NCI-H2171 treated with DMSO at 0.1 percent for 48 hours (cell line): Measurements from ENCODE around the gene FES.
"Not testable (repeated sequence)": the region's sequence is repeated elsewhere in the genome, so short reads cannot be mapped to it uniquely, and the experiment has no call there.

Experiments used
- DNase-seq: peaks from one replicate; lab custom pipeline; 2025; lab: John Stamatoyannopoulos, UW

The FES gene

DNA sequence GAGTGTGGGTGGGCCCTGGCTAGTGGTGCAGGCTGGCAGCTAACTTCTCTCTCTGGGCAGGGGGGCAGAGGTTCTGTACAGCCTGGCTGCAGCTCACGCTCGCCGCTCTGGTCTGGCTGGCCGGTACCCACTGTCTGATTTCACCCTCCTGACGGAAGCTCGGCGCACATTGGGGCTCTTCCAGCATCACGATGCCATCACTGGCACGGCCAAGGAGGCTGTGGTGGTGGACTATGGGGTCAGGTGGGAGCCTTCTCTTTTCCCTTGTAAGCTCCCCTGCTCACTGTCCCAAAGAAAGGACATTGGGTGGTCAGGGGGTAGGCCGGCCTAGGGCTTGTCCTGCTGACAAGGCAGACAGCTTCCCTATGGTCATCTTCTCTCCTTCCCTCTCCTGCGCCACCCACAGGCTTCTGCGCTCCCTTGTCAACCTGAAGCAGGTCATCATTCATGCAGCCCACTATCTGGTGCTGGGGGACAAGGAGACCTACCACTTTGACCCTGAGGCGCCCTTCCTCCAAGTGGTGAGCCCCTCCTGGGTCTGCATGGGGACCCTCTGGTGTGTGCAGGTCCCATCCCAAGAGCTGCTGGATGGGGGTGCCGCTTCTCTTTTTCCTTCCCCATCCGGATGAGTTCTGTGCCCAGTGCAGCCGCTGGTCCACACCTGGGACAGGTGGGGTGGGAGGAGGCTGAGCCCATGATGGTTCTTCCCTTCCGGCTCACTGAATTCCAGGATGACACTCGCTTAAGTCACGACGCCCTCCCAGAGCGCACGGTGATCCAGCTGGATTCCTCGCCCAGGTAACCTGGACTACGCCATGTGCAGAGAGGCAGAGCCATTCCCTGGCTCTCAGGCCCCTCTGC is 26.4 kb downstream of the FES start:
- no peak for DNase-seq

GRCh38 chr15:90911302-90911623 is 27.0 kb downstream of the FES start:
- DNase-seq = no peak

GRCh38 chr15:90911906-90912769 is 27.8 kb downstream of the FES start:
- DNase-seq = no peak

- no peak for DNase-seq
Observed at GRCh38 chr15:90912770-90913075, 28.4 kb downstream of the FES start.

- no peak for DNase-seq
Observed at GRCh38 chr15:90913398-90913944, 29.2 kb downstream of the FES start.

DNA sequence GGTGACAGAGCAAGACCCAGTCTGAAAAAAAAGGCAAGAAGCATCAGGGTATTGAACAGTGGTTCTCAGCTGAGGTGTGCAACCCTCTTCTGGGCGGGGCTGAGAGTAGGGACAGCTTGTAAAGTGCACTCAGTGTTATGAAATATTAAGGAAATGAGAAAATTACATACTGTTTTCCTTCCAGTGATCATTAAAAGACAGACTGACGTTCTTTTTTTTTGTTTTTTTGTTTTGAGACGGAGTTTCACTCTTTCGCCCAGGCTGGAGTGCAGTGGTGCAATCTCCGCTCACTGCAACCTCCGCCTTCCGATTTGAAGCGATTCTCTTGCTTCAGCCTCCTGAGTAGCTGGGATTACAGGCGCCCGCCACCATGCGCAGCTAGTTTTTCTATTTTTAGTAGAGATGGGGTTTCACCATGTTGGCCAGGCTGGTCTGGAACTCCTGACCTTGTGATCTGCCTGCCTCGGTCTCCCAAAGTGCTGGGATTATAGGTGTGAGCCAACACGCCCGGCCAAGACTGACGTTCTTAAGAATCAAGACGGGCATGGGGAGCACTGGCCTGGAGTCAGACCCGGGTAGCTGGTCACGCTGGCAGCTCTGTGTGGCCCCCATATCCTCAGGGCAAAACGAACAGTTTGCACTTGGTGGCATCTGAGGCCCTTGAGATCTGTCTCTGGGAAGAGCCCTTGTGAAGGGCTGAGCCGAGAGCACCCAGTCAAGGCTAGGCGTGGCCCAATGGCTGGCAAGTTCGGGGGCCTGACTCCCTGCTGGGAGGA is 30.2 kb downstream of the FES start:
- no peak for DNase-seq

DNA sequence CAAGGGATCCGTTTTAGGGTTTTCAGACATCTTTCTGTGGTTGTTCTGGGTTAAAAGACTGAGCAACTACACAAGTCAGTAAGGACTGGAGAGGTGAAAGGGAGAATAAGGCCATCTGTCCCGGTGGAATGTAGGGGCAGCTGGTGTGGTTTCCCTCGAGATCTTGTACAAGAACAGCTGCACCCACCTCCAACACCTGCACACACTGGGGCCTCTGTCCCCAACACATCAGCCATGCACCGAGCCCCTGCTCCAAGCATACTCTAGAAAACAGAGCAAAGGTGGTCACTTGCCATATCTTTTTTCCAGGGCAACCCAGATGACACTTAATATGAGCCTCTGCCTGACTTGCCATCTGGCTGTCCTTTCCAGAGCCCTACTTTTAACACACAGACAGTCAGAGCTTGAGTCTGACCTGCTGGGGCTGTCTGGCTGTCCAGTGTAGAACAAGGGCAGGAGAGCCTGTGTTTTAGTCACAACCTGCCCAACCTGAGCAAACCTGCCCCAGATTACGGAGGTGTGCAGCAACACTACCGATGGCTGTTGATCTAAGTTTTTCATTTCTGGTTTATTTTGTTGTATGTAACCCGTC is 31.0 kb downstream of the FES start:
- DNase-seq = peak; percentile 75

DNA sequence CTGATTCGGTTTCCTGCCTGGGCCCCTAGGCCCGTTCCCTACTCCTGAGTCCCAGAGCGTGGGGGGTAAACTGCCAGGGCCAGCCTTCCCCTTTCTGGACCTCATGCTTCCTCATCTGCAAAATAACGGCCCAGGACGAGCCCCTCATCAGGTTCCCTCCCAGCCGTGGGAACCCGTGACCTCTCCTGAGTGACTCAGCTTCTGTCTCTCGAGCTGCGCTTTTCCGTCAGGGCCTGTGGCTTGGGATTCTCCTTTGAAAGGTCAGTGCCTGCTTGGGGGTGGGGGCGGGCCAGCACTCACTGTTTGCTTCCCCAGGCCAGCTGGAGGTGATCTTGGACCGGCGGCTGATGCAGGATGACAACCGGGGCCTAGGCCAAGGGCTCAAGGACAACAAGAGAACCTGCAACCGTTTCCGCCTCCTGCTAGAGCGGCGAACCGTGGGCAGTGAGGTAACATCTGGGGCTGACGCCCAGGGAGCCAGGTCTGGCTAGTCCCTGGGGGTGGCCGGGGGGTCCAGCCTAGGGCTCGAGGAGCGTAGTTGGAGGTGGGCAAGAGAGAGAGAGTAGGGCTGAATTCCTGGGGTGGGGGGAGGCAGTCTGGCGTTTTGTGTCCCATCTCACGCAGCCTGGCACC is 31.6 kb downstream of the FES start:
- DNase-seq = no peak

DNA sequence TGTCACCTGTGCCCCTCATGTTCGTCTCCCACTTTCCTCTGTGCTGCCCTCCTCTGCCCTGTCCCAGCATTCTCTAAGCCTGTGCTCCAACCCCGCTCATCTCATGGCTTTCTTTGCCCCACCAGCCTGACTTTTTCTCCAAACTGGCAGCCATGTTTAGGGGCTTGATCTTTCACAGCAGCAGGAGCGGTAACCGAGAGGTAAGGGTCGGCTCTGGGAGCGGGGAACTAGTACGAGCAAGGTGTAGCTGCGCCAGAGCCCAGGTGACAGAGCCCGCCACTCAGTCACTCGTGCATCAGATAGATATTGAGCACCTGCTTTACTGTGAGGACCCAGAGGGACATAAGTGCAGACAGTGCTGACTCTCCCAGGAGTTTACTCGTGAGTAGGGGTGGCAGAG is 32.2 kb downstream of the FES start:
- no peak for DNase-seq

DNA sequence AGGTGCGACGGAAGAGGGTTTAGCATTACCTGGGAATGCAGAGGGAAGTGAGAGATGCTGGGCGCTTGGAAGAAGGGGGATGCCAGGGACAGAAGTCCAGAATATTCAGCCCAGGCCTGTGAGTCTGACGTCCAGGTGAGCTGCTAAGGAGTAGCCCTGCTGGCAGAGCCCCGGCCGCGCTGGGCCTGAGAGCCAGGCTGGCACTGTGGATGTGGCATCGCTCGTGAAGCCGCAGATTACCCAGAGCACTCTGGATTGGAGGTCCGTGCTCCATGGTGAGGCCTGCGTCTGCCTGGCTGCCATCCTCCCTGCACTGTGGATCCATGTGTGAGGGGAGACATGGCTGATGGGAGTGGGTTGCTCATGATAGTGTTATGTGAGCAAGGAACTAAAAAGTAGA is 33.3 kb downstream of the FES start:
- DNase-seq = no peak

DNA sequence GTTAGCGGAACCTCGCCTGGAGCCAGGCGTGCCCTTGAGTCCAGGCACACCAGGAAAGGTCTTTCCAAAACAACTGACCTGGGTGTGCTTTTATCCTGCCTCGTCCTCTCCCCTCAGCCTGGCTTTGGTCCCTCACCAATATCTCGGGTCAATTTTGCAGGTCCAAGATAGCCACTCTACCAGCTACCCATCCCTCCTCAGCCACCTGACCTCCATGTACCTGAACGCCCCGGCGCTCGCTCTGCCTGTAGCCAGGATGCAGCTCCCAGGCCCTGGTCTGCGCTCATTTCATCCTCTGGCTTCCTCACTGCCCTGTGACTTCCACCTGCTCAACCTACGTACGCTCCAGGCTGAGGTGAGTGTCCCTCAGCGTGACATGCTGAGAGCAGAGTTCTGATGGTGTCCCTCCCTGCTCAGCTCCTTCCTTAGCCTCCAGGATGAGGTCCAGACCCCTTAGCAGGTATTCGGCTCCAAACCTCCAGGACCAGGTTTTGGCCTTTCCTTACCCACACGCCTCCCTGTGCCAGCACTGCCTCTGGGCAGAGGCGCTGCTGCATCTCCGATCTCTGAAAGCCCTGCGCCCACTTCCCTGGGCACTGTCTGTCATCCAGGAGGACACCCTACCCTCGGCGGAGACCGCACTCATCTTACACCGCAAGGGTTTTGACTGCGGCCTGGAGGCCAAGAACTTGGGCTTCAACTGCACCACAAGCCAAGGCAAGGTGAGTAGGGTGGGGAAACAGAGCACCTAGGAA is 33.9 kb downstream of the FES start:
- DNase-seq = no peak

DNA sequence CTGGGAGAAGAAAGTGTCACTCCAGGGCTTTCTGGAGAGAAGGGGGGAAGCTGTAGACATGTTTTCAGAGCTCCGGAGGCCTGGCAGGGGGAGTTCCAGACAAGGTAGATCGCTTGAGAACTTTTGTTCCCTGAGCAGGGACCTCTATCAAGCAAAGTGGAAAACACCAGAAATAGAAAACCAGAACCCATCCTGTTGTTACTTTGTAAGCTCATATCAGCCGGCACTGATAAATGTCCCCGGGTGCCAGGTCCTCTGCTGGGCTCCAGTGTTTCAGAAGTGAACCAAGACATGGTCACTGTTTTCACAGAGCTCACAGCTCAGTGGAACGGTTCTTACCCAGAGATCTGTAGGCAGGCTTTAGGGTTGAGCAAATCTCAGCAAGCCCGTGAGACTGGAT is 34.5 kb downstream of the FES start:
- no peak for DNase-seq

GRCh38 chr15:90921887-90922286 is 37.6 kb downstream of the FES start:
- no peak for DNase-seq

GRCh38 chr15:90922712-90923322 is 38.5 kb downstream of the FES start:
- not testable (repeated sequence) for DNase-seq

- DNase-seq = no peak
Observed at GRCh38 chr15:90924375-90924774, 40.1 kb downstream of the FES start.

DNA sequence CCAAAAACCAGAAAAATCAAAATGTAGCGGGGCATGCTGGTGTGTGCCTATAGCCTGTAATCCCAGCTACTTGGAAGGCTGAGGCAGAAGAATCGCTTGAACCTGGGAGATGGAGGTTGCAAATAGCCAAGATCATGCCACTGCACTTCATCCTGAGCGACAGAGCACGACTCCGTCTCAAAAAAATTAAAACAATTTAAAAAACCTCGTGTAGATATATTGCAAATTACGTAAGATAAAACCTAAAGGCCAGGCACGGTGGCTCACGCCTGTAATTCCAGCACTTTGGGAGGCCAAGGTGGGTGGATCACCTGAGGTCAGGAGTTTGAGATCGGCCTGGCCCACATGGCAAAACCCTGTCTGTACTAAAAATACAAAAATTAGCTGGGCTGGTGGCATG is 42.5 kb downstream of the FES start:
- DNase-seq = not testable (repeated sequence)

- DNase-seq = not testable (repeated sequence)
Observed at GRCh38 chr15:90928106-90928505, 43.8 kb downstream of the FES start.

GRCh38 chr15:90929246-90930019 is 45.1 kb downstream of the FES start:
- DNase-seq = no peak

DNA sequence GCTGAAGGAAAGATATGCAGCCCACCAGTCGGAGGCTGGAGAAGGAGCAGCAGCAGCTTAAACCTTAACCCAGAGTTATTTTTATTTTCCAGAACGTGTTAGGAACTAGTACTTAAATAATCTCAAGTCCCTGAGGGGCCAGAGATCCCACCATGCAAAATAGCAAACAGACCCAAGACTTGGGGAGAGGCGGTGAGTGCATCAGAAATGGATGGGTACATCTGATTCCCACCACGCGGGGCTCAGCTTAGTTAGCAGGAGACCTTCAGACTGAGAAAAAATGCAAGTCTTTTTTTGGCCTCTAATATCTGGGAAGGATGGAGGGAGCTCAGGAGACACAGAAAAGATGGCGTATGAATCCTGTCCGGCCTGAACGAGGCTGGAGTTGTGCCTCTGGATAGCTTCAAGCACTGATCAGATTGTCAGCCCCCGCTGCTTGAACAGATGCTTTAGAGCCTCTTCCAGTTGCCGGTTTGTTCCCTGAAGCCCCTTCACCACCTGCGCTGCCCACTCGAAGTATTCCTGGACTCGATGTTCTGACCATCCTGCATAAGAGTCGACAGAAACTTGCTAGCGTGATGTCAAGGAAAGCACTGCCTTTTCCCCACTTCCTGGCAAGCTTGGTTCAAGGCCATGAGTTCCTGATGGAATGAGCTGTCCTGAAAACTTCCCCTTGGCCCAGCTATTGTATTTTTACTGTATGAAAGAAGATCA is 46.7 kb downstream of the FES start:
- peak; percentile 24 for DNase-seq
